B cell (primary cell): Measurements from ENCODE around the gene CCNT2. TPM values are rescaled to one million over a fixed set of nuclear protein-coding genes. Genes with fewer than 3 reads are reported as not detected.

ENCODE experiments used
- ATAC-seq: fragments of 200-7000 bp; cut with Tn5 transposase; one replicate; pipeline ENCODE4 v1.10.0; 2021; ENCODE audit warnings: low read depth, mild to moderate bottlenecking, moderate number of reproducible peaks, moderate library complexity
- CTCF ChIA-PET: fragments of 350-600 bp; sonication (Branson Sonifier 250); formaldehyde crosslinking; loops from one replicate; lab custom pipeline; 2021; ENCODE audit warnings: antibody characterized with exemption, inconsistent platforms; lab: Charles Lee
- POLR2A ChIA-PET: fragments of 350-600 bp; sonication (Branson Sonifier 250); formaldehyde crosslinking; loops from one replicate; lab custom pipeline; 2021; ENCODE audit warnings: antibody characterized with exemption; lab: Charles Lee
- DNase-seq: peaks from one replicate; pipeline ENCODE4 v3.0.0; 2013
- H2AFZ ChIP-seq: 2 replicates; pipeline ENCODE4 v1.6.1; 2012; ENCODE audit warnings: mild to moderate bottlenecking, low read depth, low read length; ENCODE audit not compliant: insufficient read depth, poor library complexity, severe bottlenecking
- H3K27ac ChIP-seq, 2 donors: 1 replicate in 1 of 2; 2 replicates in 1 of 2; pipeline ENCODE4 v1.5.1; 2012 to 2013; ENCODE audit warnings: low read length in 2 of 2, mild to moderate bottlenecking in 2 of 2, moderate library complexity in 1 of 2
- H3K27me3 ChIP-seq, 4 experiments: fragments of 200-600 bp in 1 of 4; sonication (generic) in 1 of 4; replicated peaks in 1 of 4; 1 replicate in 2 of 4; 2 replicates in 2 of 4; pipeline versions ENCODE4 v1.6.1 to v1.7.0; 2013 to 2016; ENCODE audit warnings: low read length in 3 of 4, mild to moderate bottlenecking in 2 of 4, mixed read lengths in 1 of 4, moderate library complexity in 1 of 4; ENCODE audit not compliant: insufficient read depth in 4 of 4, control insufficient read depth in 3 of 4; ENCODE audit errors: control extremely low read depth in 1 of 4
- H3K36me3 ChIP-seq, 2 experiments: replicated peaks in 1 of 2; 1 replicate in 1 of 2; 2 replicates in 1 of 2; pipeline versions ENCODE4 v1.6.1 to v1.7.1; 2013; ENCODE audit warnings: low read length in 1 of 2; ENCODE audit not compliant: insufficient read depth in 2 of 2, control insufficient read depth in 1 of 2; ENCODE audit errors: control extremely low read depth in 1 of 2, extremely low read depth in 1 of 2
- H3K4me1 ChIP-seq, 2 donors: fragments of 200-600 bp in 1 of 2; sonication (generic) in 1 of 2; 1 replicate in 1 of 2; 2 replicates in 1 of 2; pipeline versions ENCODE4 v1.5.1 to v1.6.1; 2013 to 2017; ENCODE audit warnings: low read length in 2 of 2; ENCODE audit not compliant: control insufficient read depth in 2 of 2, insufficient read depth in 2 of 2
- H3K4me2 ChIP-seq: replicated peaks from 2 replicates; pipeline ENCODE3; 2012; ENCODE audit warnings: mild to moderate bottlenecking, low read depth, low read length; ENCODE audit not compliant: poor library complexity, severe bottlenecking
- H3K4me3 ChIP-seq, 5 experiments: fragments of 200-600 bp in 1 of 5; sonication (generic) in 1 of 5; 1 replicate in 3 of 5; 2 replicates in 2 of 5; pipeline versions ENCODE4 v1.5.1 to v1.7.0; 2011 to 2016; ENCODE audit warnings: low read length in 4 of 5, mild to moderate bottlenecking in 4 of 5, low read depth in 2 of 5, control low read depth in 1 of 5, moderate library complexity in 1 of 5; ENCODE audit not compliant: insufficient read depth in 1 of 5; ENCODE audit errors: control extremely low read depth in 1 of 5, extremely low read depth in 1 of 5
- H3K79me2 ChIP-seq: fragments of 200-600 bp; sonication (generic); one replicate; pipeline ENCODE4 v1.6.0; 2016; ENCODE audit warnings: low read length; ENCODE audit not compliant: control insufficient read depth, insufficient read depth
- H3K9ac ChIP-seq: fragments of 200-600 bp; sonication (generic); 2 replicates; pipeline ENCODE4 v1.6.1; 2017; ENCODE audit warnings: mild to moderate bottlenecking, low read length, moderate library complexity
- H3K9me3 ChIP-seq, 3 donors: one replicate each; pipeline versions ENCODE4 v1.6.1 to v1.7.1; 2013; ENCODE audit warnings: low read length in 2 of 3; ENCODE audit not compliant: control insufficient read depth in 2 of 3, insufficient read depth in 1 of 3; ENCODE audit errors: control extremely low read depth in 1 of 3
- H4K20me1 ChIP-seq: 2 replicates; pipeline ENCODE4 v1.6.0; 2012; ENCODE audit warnings: mild to moderate bottlenecking, low read length; ENCODE audit not compliant: insufficient read depth, control insufficient read depth, poor library complexity, severe bottlenecking
- H3K27ac Mint-ChIP-seq: one replicate; pipeline ENCODE4 v1.8.0; 2021; ENCODE audit warnings: mixed read lengths
- H3K27me3 Mint-ChIP-seq: one replicate; pipeline ENCODE4 v1.8.0; 2021; ENCODE audit warnings: mixed read lengths
- H3K4me1 Mint-ChIP-seq: one replicate; pipeline ENCODE4 v1.8.0; 2021; ENCODE audit warnings: mixed read lengths
- H3K4me3 Mint-ChIP-seq: one replicate; pipeline ENCODE4 v1.8.0; 2021; ENCODE audit warnings: mixed read lengths
- H3K9me3 Mint-ChIP-seq: one replicate; pipeline ENCODE4 v1.8.0; 2022; ENCODE audit warnings: mixed read lengths; ENCODE audit not compliant: insufficient read depth
- CTCF ChIP-seq: fragments of 200-600 bp; IDR thresholded peaks from one replicate; pipeline ENCODE4 v1.8.0; 2022; ENCODE audit warnings: antibody characterized with exemption, mild to moderate bottlenecking
- EZH2 ChIP-seq: IDR thresholded peaks from 2 replicates; pipeline ENCODE4 v1.6.1; 2012; ENCODE audit warnings: borderline replicate concordance, low read depth, mild to moderate bottlenecking, moderate library complexity, low read length; ENCODE audit not compliant: insufficient read depth, poor library complexity, severe bottlenecking
- WGBS: methylation state at CpG from one replicate; pipeline ENCODE4 v1.1.5; 2013; ENCODE audit warnings: missing lambda C conversion rate; ENCODE audit not compliant: insufficient coverage; 5-methylcytosine and 5-hydroxymethylcytosine counted together
- intact Hi-C: fragments of 100-400 bp; cut with micrococcal nuclease; formaldehyde crosslinking; loops from one replicate; pipeline ENCODE4 v1.10.0; 2022
- polyA plus RNA-seq: library from polyadenylated mRNA; depleted of rRNA; stranded (reverse); fragments of >200 nt; gene quantifications from 2 replicates; pipeline ENCODE4 v1.2.3, GENCODE V29; 2012
- total RNA-seq, 2 donors: library from RNA; stranded (reverse); fragments of 120-200 nt in 1 of 2; gene quantifications; 1 replicate in 1 of 2; 2 replicates in 1 of 2; pipeline versions ENCODE4 v1.2.3 to v1.2.4, GENCODE V29; 2013 to 2022

The CCNT2 gene
- total and polyA plus RNA-seq, 2 donors (not counting 1 experiment from before 2014, with no cell fraction given), result 17.4 to 86.7 TPM

- H3K9me3 Mint-ChIP-seq, result peaks cover 24% of the 10 kb centered on the region
- Histone ChIP-seq H4K20me1 (no peaks in the 10 kb centered on the region), H3K9ac (no peak overlapping the region), H3K4me1 (no peaks in the 10 kb centered on the region), H3K4me2 (no peak overlapping the region), H3K4me3 (no peak overlapping the region), H3K9me3 (peaks cover 10 to 26% (median 21%) of the 10 kb centered on the region in 3 donors), H2AFZ (no peak overlapping the region), H3K36me3 (no peaks in the 10 kb centered on the region), H3K79me2 (no peaks in the 10 kb centered on the region), H3K27me3 (no peaks in the 10 kb centered on the region), H3K27ac (no peak overlapping the region)
- ChIA-PET POLR2A (no interaction called here), CTCF (no interaction called here)
- WGBS, result no CpG with 5 or more reads among the region's 2 CpGs
- H3K27ac Mint-ChIP-seq, result no peak overlapping the region
- intact Hi-C loops, result no loop called here
- H3K4me3 Mint-ChIP-seq, result no peak overlapping the region
- H3K4me1 Mint-ChIP-seq, result no peaks in the 10 kb centered on the region
- DNase-seq (no peak), ATAC-seq (no peak)
- no peak for TF ChIP-seq EZH2
- no peak for TF ChIP-seq CTCF
- H3K27me3 Mint-ChIP-seq, result peaks cover 4% of the 10 kb centered on the region
Measured at GRCh38 chr2:134973241-134974138, 54.9 kb downstream of the CCNT2 start.

GRCh38 chr2:134975281-134976009 is 56.8 kb downstream of the CCNT2 start:
- H3K79me2 ChIP-seq, result no peaks in the 10 kb centered on the region
- ChIA-PET POLR2A (no interaction called here), CTCF (interaction anchor here (0.6 kb wide), 1 partner anchor 14 kb away, joined by 3 read pairs; no protein-coding TSS in a partner anchor)
- no peaks in the 10 kb centered on the region for H4K20me1 ChIP-seq
- intact Hi-C loops, result no loop called here
- ATAC-seq, result no peak
- peaks cover 8% of the 10 kb centered on the region for H3K27me3 Mint-ChIP-seq
- H3K4me2 ChIP-seq, result no peak overlapping the region
- H3K4me1 Mint-ChIP-seq, result no peaks in the 10 kb centered on the region
- no peak overlapping the region for H3K9ac ChIP-seq
- no peak overlapping the region for H3K4me3 ChIP-seq
- no peak for DNase-seq
- H3K4me1 ChIP-seq, result no peaks in the 10 kb centered on the region
- no peak overlapping the region for H3K27ac Mint-ChIP-seq
- no peak overlapping the region for H3K4me3 Mint-ChIP-seq
- no peak for TF ChIP-seq CTCF
- WGBS, result 68% methylated on average over 6 of the region's 6 CpGs
- H3K27ac ChIP-seq, result no peak overlapping the region
- peaks cover 24% of the 10 kb centered on the region for H3K9me3 Mint-ChIP-seq
- H3K9me3 ChIP-seq, result peaks cover 10 to 21% (median 20%) of the 10 kb centered on the region in 3 donors
- H3K27me3 ChIP-seq, result no peaks in the 10 kb centered on the region
- H2AFZ ChIP-seq, result no peak overlapping the region
- no peaks in the 10 kb centered on the region for H3K36me3 ChIP-seq
